Thyroid gland (tissue), 4 donors: ENCODE results near the gene LIMK2. TPM values are rescaled to one million over a fixed set of nuclear protein-coding genes. Genes with fewer than 3 reads are reported as not detected.
"Not testable (repeated sequence)": the region's sequence is repeated elsewhere in the genome, so short reads cannot be mapped to it uniquely, and the experiment has no call there.

Source experiments
- DNase-seq, 2 donors: peaks; one replicate each; pipeline ENCODE4 v3.0.0-alpha.2; 2019
- H3K27ac ChIP-seq, 3 donors: fragments of 200-600 bp; sonication (generic); 1 replicate in 2 of 3; 2 replicates in 1 of 3; pipeline ENCODE4 v1.5.1; 2016 to 2019; ENCODE audit warnings: mild to moderate bottlenecking in 1 of 3, moderate library complexity in 1 of 3
- H3K27me3 ChIP-seq: fragments of 200-600 bp; sonication (generic); one replicate; pipeline ENCODE4 v1.5.1; 2019
- H3K36me3 ChIP-seq, 2 donors: fragments of 200-600 bp; sonication (generic); one replicate each; pipeline ENCODE4 v1.5.1; 2016 to 2019
- H3K4me1 ChIP-seq, 2 donors: fragments of 200-600 bp; sonication (generic); one replicate each; pipeline ENCODE4 v1.5.1; 2017 to 2019
- H3K4me3 ChIP-seq, 3 donors: fragments of 200-600 bp; sonication (generic); replicated peaks in 1 of 3; 1 replicate in 2 of 3; 2 replicates in 1 of 3; pipeline ENCODE4 v1.5.1; 2016; ENCODE audit warnings: mild to moderate bottlenecking in 1 of 3
- H3K9me3 ChIP-seq: fragments of 200-600 bp; sonication (generic); one replicate; pipeline ENCODE4 v1.5.1; 2017
- CTCF ChIP-seq, 6 experiments: fragments of 200-600 bp in 3 of 6; fragments of 450-650 bp in 3 of 6; sonication (generic) in 3 of 6; IDR thresholded peaks; one replicate each; pipeline ENCODE4 v1.5.1; 2016 to 2019; ENCODE audit warnings: antibody characterized with exemption in 6 of 6, mild to moderate bottlenecking in 2 of 6, inconsistent platforms in 1 of 6, moderate library complexity in 1 of 6
- POLR2A ChIP-seq, 2 donors: fragments of 450-650 bp; IDR thresholded peaks; one replicate each; pipeline ENCODE4 v1.6.1; 2017; ENCODE audit warnings: antibody characterized with exemption in 2 of 2, mild to moderate bottlenecking in 2 of 2, moderate library complexity in 1 of 2
- WGBS, 2 donors: methylation state at CpG; one replicate each; pipeline ENCODE4 v1.1.5; 2017; 5-methylcytosine and 5-hydroxymethylcytosine counted together
- intact Hi-C: fragments of 100-400 bp; cut with DNase I; formaldehyde crosslinking; loops from one replicate; pipeline ENCODE4 v1.15.1; 2023
- total RNA-seq, 4 donors: library from RNA; depleted of rRNA; stranded (reverse); fragments of >200 nt; gene quantifications; one replicate each; pipeline ENCODE4 v1.2.3, GENCODE V29; 2016

Gene LIMK2
- total RNA-seq, 4 donors from 2014 or later: 85.0 to 123 (median 99.4) TPM

- H3K9me3 ChIP-seq: no peaks in the 10 kb centered on the region
- no peaks in the 10 kb centered on the region for H3K36me3 ChIP-seq
- H3K4me3 ChIP-seq: no peak overlapping the region
- intact Hi-C loops: no loop called here
- H3K4me1 ChIP-seq: peaks cover 8 to 28% of the 10 kb centered on the region in 2 donors
- H3K27ac ChIP-seq: peak overlapping the region; percentile 84 to 93 (median 91)
- no peaks in the 10 kb centered on the region for H3K27me3 ChIP-seq
- TF ChIP-seq POLR2A (IDR thresholded peaks at IDR 0.05) (peak in 1 of 2 donors; percentile 25), CTCF (IDR thresholded peaks at IDR 0.05) (peak; percentile 85 to 92 (median 88))
- 11 to 14% methylated on average over 6 of the region's 6 CpGs for WGBS, 2 donors
- DNase-seq: peak; percentile 97 to 98
Measured at GRCh38 chr22:31313366-31314147, 101.5 kb downstream of the LIMK2 start.

DNA sequence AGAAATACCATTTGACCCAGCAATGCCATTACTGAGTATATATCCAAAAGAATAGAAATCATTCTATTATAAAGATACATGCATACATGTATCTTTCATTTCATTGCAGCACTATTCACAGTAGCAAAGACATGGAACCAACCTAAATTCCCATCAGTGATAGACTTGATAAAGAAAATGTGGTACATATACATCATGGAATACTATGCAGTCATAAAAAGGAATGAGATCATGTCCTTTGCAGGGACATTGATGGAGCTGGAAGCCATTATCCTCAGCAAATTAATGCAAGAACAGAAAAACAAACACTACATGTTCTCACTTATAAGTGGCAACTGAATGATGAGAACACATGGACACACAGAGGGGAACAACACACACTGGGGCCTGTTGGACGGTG, 102.1 kb downstream of the LIMK2 start:
- 84 to 93% methylated on average over 1 of the region's 1 CpG for WGBS, 2 donors
- H3K36me3 ChIP-seq, H3K9me3 ChIP-seq, H3K4me3 ChIP-seq, H3K27me3 ChIP-seq, DNase-seq, intact Hi-C loops: not testable (repeated sequence)
- Histone ChIP-seq H3K4me1 (peaks cover 8 to 28% of the 10 kb centered on the region in 2 donors), H3K27ac (peak overlapping the region; percentile 84 to 93 (median 91))

DNA sequence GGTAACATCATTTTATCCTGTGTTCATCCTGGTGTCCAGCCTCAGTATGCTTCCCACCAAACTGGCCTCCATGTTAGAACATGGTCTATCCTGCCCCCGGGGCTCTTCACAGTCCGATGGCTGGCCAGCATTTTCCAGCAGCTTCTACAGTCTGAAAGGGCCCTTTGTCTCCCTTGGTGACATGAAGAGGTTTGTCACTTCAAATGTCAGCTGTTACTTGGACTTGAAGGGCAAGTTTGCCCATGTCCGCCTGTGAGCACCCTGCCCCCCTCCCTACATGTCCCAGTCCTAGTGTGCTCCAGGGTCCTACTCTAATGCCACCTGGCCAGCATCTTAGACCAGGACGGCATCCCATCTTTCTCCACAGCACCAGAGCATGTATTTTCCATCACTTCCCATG, 109.3 kb downstream of the LIMK2 start:
- H3K27me3 ChIP-seq: no peaks in the 10 kb centered on the region
- no peak overlapping the region for H3K4me3 ChIP-seq
- no peak for TF ChIP-seq POLR2A (IDR thresholded peaks at IDR 0.05)
- TF ChIP-seq CTCF (IDR thresholded peaks at IDR 0.05): no peak
- intact Hi-C loops: no loop called here
- no peaks in the 10 kb centered on the region for H3K9me3 ChIP-seq
- DNase-seq: peak; percentile 74 to 77
- WGBS, 2 donors: 28 to 41% methylated on average over 4 of the region's 4 CpGs
- H3K36me3 ChIP-seq: peaks cover 4 to 9% of the 10 kb centered on the region in 2 donors
- H3K4me1 ChIP-seq: peaks cover 25 to 26% of the 10 kb centered on the region in 2 donors
- peak overlapping the region in 2 of 3 donors; percentile 58 to 64 for H3K27ac ChIP-seq

DNA sequence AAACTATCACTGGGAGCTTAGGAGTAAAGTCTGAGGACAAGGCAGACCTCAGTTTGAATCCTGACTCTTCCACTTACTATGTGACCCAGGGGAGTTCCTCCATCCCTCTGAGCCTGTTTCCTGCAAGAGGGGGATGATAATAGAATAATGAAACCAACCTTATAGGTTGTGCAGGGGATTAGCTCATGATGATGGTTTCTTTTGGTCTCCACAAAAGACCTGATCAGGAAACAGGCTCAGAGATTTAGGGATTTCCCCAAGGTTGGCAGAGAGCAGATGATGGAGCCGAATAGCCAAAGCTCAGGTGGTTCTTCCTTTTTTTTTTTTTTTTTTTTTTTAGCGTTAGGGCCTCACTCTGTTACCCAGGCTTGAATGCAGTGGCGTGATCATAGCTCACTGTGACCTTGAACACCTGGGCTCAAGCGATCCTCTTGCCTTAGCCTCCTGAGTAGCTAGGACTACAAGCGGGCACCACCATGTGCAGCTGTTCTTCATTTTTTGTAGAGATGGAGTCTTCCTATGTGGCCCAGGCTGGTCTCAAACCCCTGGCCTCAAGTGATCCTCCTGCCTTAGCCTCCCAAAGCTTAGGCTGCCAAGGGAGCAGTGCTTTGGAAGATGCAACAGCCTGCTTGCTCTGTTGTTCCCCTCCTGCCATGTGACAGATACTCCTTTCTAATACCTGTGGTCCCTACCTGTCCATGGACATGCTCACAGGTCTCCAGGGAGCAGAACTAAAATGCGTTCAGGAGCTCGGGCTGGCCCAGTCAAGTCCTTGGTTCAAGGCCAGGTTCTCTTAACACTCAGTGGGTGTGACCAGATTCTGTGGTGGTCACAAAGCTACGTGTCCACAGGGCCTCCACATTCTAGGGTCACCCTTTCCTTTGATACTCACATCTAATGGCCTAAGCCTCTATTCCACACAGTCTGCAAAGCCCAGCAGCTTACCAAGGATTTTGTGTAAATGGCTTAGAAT, 111.8 kb downstream of the LIMK2 start:
- Histone ChIP-seq H3K4me3 (no peak overlapping the region), H3K36me3 (peaks cover 18 to 32% of the 10 kb centered on the region in 2 donors), H3K27me3 (no peaks in the 10 kb centered on the region), H3K27ac (peak overlapping the region; percentile 35 to 61 (median 58)), H3K9me3 (no peaks in the 10 kb centered on the region), H3K4me1 (peaks cover 25 to 26% of the 10 kb centered on the region in 2 donors)
- no peak for DNase-seq
- TF ChIP-seq POLR2A (IDR thresholded peaks at IDR 0.05): no peak
- no peak for TF ChIP-seq CTCF (IDR thresholded peaks at IDR 0.05)
- intact Hi-C loops: no loop called here
- 81 to 87% methylated on average over 8 of the region's 8 CpGs for WGBS, 2 donors

GRCh38 chr22:31326877-31327276, 114.8 kb downstream of the LIMK2 start:
- no peak for DNase-seq
- intact Hi-C loops: no loop called here
- Histone ChIP-seq H3K27ac (no peak overlapping the region), H3K4me1 (peaks cover 15% of the 10 kb centered on the region in 2 donors), H3K4me3 (no peak overlapping the region), H3K9me3 (no peaks in the 10 kb centered on the region), H3K27me3 (no peaks in the 10 kb centered on the region), H3K36me3 (peaks cover 30 to 44% of the 10 kb centered on the region in 2 donors)
- 92 to 97% methylated on average over 9 of the region's 9 CpGs for WGBS, 2 donors
- TF ChIP-seq CTCF (IDR thresholded peaks at IDR 0.05) (no peak), POLR2A (IDR thresholded peaks at IDR 0.05) (no peak)
